CD14-positive monocyte (primary cell): ENCODE results near the gene LINS1. TPM values are rescaled to one million over a fixed set of nuclear protein-coding genes. Genes with fewer than 3 reads are reported as not detected.

Experiments used
- DNase-seq, 3 donors: peaks; one replicate each; pipeline ENCODE4 v3.0.0-alpha.2; 2011 to 2022
- H2AFZ ChIP-seq: 2 replicates; pipeline ENCODE4 v1.6.0; 2012; ENCODE audit warnings: mild to moderate bottlenecking, low read depth, low read length, inconsistent platforms; ENCODE audit not compliant: insufficient read depth, poor library complexity, severe bottlenecking
- H3K27ac ChIP-seq, 2 donors: 1 replicate in 1 of 2; 2 replicates in 1 of 2; pipeline ENCODE4 v1.5.1; 2012 to 2013; ENCODE audit warnings: low read length in 2 of 2, control low read depth in 1 of 2, inconsistent platforms in 1 of 2, low read depth in 1 of 2, mild to moderate bottlenecking in 1 of 2
- H3K27me3 ChIP-seq, 2 donors: one replicate each; pipeline versions ENCODE4 v1.6.0 to v1.6.1; 2011 to 2013; ENCODE audit warnings: low read length in 2 of 2; ENCODE audit not compliant: control insufficient read depth in 2 of 2, insufficient read depth in 2 of 2
- H3K36me3 ChIP-seq, 2 donors: replicated peaks in 1 of 2; 1 replicate in 1 of 2; 2 replicates in 1 of 2; pipeline versions ENCODE4 v1.5.1 to v1.6.1; 2012 to 2013; ENCODE audit warnings: low read length in 2 of 2, control low read depth in 1 of 2, inconsistent platforms in 1 of 2, mild to moderate bottlenecking in 1 of 2; ENCODE audit not compliant: insufficient read depth in 2 of 2, control insufficient read depth in 1 of 2
- H3K4me1 ChIP-seq, 2 donors: 1 replicate in 1 of 2; 2 replicates in 1 of 2; pipeline versions ENCODE4 v1.5.1 to v1.6.1; 2012 to 2013; ENCODE audit warnings: low read length in 2 of 2, control low read depth in 1 of 2, inconsistent platforms in 1 of 2, mild to moderate bottlenecking in 1 of 2, moderate library complexity in 1 of 2; ENCODE audit not compliant: insufficient read depth in 2 of 2, control insufficient read depth in 1 of 2
- H3K4me2 ChIP-seq: replicated peaks from 2 replicates; pipeline ENCODE3; 2012; ENCODE audit warnings: low read length, moderate library complexity, mild to moderate bottlenecking; ENCODE audit not compliant: poor library complexity, severe bottlenecking; ENCODE audit errors: extremely low read depth
- H3K4me3 ChIP-seq, 3 experiments: fragments of 200-600 bp in 1 of 3; sonication (generic) in 1 of 3; replicated peaks in 1 of 3; 1 replicate in 2 of 3; 2 replicates in 1 of 3; pipeline ENCODE4 v1.5.1; 2011 to 2013; ENCODE audit warnings: low read length in 3 of 3, mild to moderate bottlenecking in 3 of 3, control low read depth in 2 of 3, low read depth in 2 of 3, inconsistent platforms in 1 of 3, moderate library complexity in 1 of 3
- H3K79me2 ChIP-seq: 2 replicates; pipeline ENCODE4 v1.6.0; 2012; ENCODE audit warnings: mild to moderate bottlenecking, control low read depth, inconsistent platforms, low read length, moderate library complexity; ENCODE audit not compliant: insufficient read depth
- H3K9ac ChIP-seq: 2 replicates; pipeline ENCODE4 v1.6.0; 2017; ENCODE audit warnings: low read length, mild to moderate bottlenecking; ENCODE audit not compliant: insufficient read depth, poor library complexity, severe bottlenecking
- H3K9me3 ChIP-seq, 2 donors: replicated peaks in 1 of 2; 1 replicate in 1 of 2; 2 replicates in 1 of 2; pipeline versions ENCODE4 v1.5.1 to v1.6.1; 2012 to 2013; ENCODE audit warnings: low read length in 2 of 2, control low read depth in 1 of 2; ENCODE audit not compliant: control insufficient read depth in 1 of 2, insufficient read depth in 1 of 2
- H4K20me1 ChIP-seq: 2 replicates; pipeline ENCODE4 v1.6.0; 2012; ENCODE audit warnings: mild to moderate bottlenecking, low read length, control low read depth, moderate library complexity; ENCODE audit not compliant: insufficient read depth
- H3K27ac Mint-ChIP-seq, 7 donors: one replicate each; pipeline ENCODE4 v1.8.0; 2020; ENCODE audit warnings: mild to moderate bottlenecking in 7 of 7, mixed read lengths in 7 of 7, moderate library complexity in 6 of 7, inconsistent platforms in 2 of 7
- H3K27me3 Mint-ChIP-seq, 3 donors: one replicate each; pipeline ENCODE4 v1.8.0; 2021 to 2022; ENCODE audit warnings: low read depth in 3 of 3, mild to moderate bottlenecking in 3 of 3, mixed read lengths in 3 of 3, moderate library complexity in 3 of 3, inconsistent platforms in 1 of 3
- H3K36me3 Mint-ChIP-seq, 2 donors: one replicate each; pipeline ENCODE4 v1.8.0; 2020; ENCODE audit warnings: mixed read lengths in 2 of 2, inconsistent platforms in 1 of 2, mild to moderate bottlenecking in 1 of 2
- H3K4me1 Mint-ChIP-seq: one replicate; pipeline ENCODE4 v1.8.0; 2020; ENCODE audit warnings: mild to moderate bottlenecking, mixed read lengths
- H3K4me3 Mint-ChIP-seq, 2 donors: one replicate each; pipeline ENCODE4 v1.8.0; 2020; ENCODE audit warnings: mild to moderate bottlenecking in 2 of 2, mixed read lengths in 2 of 2, moderate library complexity in 1 of 2
- H3K9me3 Mint-ChIP-seq, 7 donors: one replicate each; pipeline ENCODE4 v1.8.0; 2020 to 2022; ENCODE audit warnings: mixed read lengths in 7 of 7, mild to moderate bottlenecking in 6 of 7, moderate library complexity in 6 of 7, inconsistent platforms in 2 of 7
- CTCF ChIP-seq: fragments of 200-600 bp; IDR thresholded peaks from one replicate; pipeline ENCODE4 v1.8.0; 2022; ENCODE audit warnings: antibody characterized with exemption, mild to moderate bottlenecking
- WGBS: methylation state at CpG from one replicate; pipeline ENCODE4 v1.1.5; 2013; ENCODE audit warnings: missing lambda C conversion rate; ENCODE audit not compliant: insufficient coverage; 5-methylcytosine and 5-hydroxymethylcytosine counted together
- intact Hi-C, 2 donors: fragments of 100-400 bp; cut with micrococcal nuclease; formaldehyde crosslinking; loops; one replicate each; pipeline versions ENCODE4 v1.15.0 to v1.15.1; 2023
- polyA plus RNA-seq, 3 donors: library from polyadenylated mRNA; depleted of rRNA in 1 of 3; unstranded in 2 of 3; stranded (reverse) in 1 of 3; fragments of 300-500 nt in 2 of 3; fragments of >200 nt in 1 of 3; fragmentation: Illumina TruSeq in 2 of 3; gene quantifications; 1 replicate in 2 of 3; 2 replicates in 1 of 3; pipeline ENCODE4 v1.2.3, GENCODE V29; 2012 to 2021

LINS1 gene
- polyA plus RNA-seq, 3 donors = 4.2 to 8.8 (median 7.6) TPM

- peaks cover 3 to 36% (median 25%) of the 10 kb centered on the region in 7 donors for H3K9me3 Mint-ChIP-seq
- peak overlapping the region; percentile 72 to 92 (median 82) for H3K27ac Mint-ChIP-seq
- DNase-seq = no peak
- Histone ChIP-seq H3K79me2 (no peaks in the 10 kb centered on the region), H4K20me1 (no peaks in the 10 kb centered on the region), H3K9ac (no peak overlapping the region), H3K4me3 (no peak overlapping the region), H3K4me2 (no peak overlapping the region), H3K9me3 (peaks cover 4 to 6% of the 10 kb centered on the region in 2 donors), H3K36me3 (no peaks in the 10 kb centered on the region), H3K27me3 (no peaks in the 10 kb centered on the region), H2AFZ (no peak overlapping the region), H3K4me1 (peaks cover 22 to 29% of the 10 kb centered on the region in 2 donors), H3K27ac (peak overlapping the region; percentile 48 to 60)
- H3K4me1 Mint-ChIP-seq = peaks cover 22% of the 10 kb centered on the region
- TF ChIP-seq CTCF = no peak
- intact Hi-C loops = no loop called here
- WGBS = 98% methylated on average over 46 of the region's 50 CpGs
- no peaks in the 10 kb centered on the region for H3K27me3 Mint-ChIP-seq
- no peak overlapping the region for H3K4me3 Mint-ChIP-seq
- H3K36me3 Mint-ChIP-seq = peaks cover 0 to 9% of the 10 kb centered on the region in 2 donors
Measured at GRCh38 chr15:100558771-100559254, 43.2 kb downstream of the LINS1 start.

- peak overlapping the region in 1 of 2 donors; percentile 41 for H3K4me3 Mint-ChIP-seq
- Histone ChIP-seq H3K4me2 (no peak overlapping the region), H2AFZ (no peak overlapping the region), H3K9me3 (peaks cover 4 to 8% of the 10 kb centered on the region in 2 donors), H3K27ac (no peak overlapping the region), H3K27me3 (no peaks in the 10 kb centered on the region), H3K36me3 (no peaks in the 10 kb centered on the region), H3K79me2 (no peaks in the 10 kb centered on the region), H3K9ac (no peak overlapping the region), H4K20me1 (no peaks in the 10 kb centered on the region), H3K4me3 (no peak overlapping the region), H3K4me1 (peaks cover 0 to 4% of the 10 kb centered on the region in 2 donors)
- DNase-seq = peak in 1 of 3 donors; percentile 15
- H3K27me3 Mint-ChIP-seq = peaks cover 0 to 5% (median 5%) of the 10 kb centered on the region in 3 donors
- peaks cover 0 to 3% of the 10 kb centered on the region in 2 donors for H3K36me3 Mint-ChIP-seq
- peaks cover 14 to 54% (median 40%) of the 10 kb centered on the region in 7 donors for H3K9me3 Mint-ChIP-seq
- no peak for TF ChIP-seq CTCF
- intact Hi-C loops = no loop called here
- WGBS = 88% methylated on average over 10 of the region's 16 CpGs
- peaks cover 10% of the 10 kb centered on the region for H3K4me1 Mint-ChIP-seq
- H3K27ac Mint-ChIP-seq = peak overlapping the region in 1 of 7 donors; percentile 11
Measured at GRCh38 chr15:100553468-100553867, 48.5 kb downstream of the LINS1 start.
